GM23338 (cell line): ENCODE data around the gene LRR1. TPM values are rescaled to one million over a fixed set of nuclear protein-coding genes. Genes with fewer than 3 reads are reported as not detected.

Source experiments
- ATAC-seq: fragments of 200-7000 bp; cut with Tn5 transposase; 3 replicates; pipeline ENCODE4 v1.9.1; 2020
- DNase-seq: peaks from one replicate; pipeline ENCODE4 v3.0.0-alpha.2; 2015; ENCODE audit warnings: low spot score
- H2AFZ ChIP-seq: fragments of 200-600 bp; sonication (generic); 2 replicates; pipeline ENCODE4 v1.8.0; 2016; ENCODE audit warnings: antibody characterized with exemption, mild to moderate bottlenecking, moderate library complexity
- H3F3A ChIP-seq: fragments of 200-600 bp; sonication (generic); replicated peaks from 2 replicates; pipeline ENCODE4 v1.8.0; 2017; ENCODE audit warnings: antibody characterized with exemption, mixed run types, low read depth
- H3K27ac ChIP-seq: fragments of 200-600 bp; sonication (generic); 2 replicates; pipeline ENCODE4 v1.6.1; 2016; ENCODE audit warnings: low read depth
- H3K27me3 ChIP-seq: fragments of 200-600 bp; sonication (generic); 2 replicates; pipeline ENCODE4 v1.8.0; 2016; ENCODE audit warnings: mild to moderate bottlenecking, mixed run types, moderate library complexity; ENCODE audit not compliant: insufficient read depth
- H3K36me3 ChIP-seq: fragments of 200-600 bp; sonication (generic); 2 replicates; pipeline ENCODE4 v1.8.0; 2016; ENCODE audit warnings: mild to moderate bottlenecking; ENCODE audit not compliant: insufficient read depth
- H3K4me1 ChIP-seq: fragments of 200-600 bp; sonication (generic); 2 replicates; pipeline ENCODE4 v1.8.0; 2016; ENCODE audit warnings: mild to moderate bottlenecking, moderate library complexity; ENCODE audit not compliant: insufficient read depth
- H3K4me2 ChIP-seq: fragments of 200-600 bp; sonication (generic); 2 replicates; pipeline ENCODE4 v1.7.1; 2017; ENCODE audit warnings: mixed run types
- H3K4me3 ChIP-seq: fragments of 200-600 bp; sonication (generic); 2 replicates; pipeline ENCODE4 v1.6.1; 2016; ENCODE audit warnings: mixed run types
- H3K79me2 ChIP-seq: fragments of 200-600 bp; sonication (generic); replicated peaks from 2 replicates; pipeline ENCODE4 v1.8.0; 2017; ENCODE audit warnings: mild to moderate bottlenecking; ENCODE audit not compliant: insufficient read depth
- H3K9me2 ChIP-seq: fragments of 200-600 bp; sonication (generic); 2 replicates; pipeline ENCODE4 v1.8.0; 2017; ENCODE audit not compliant: insufficient read depth
- H4K20me1 ChIP-seq: fragments of 200-600 bp; sonication (generic); replicated peaks from 2 replicates; pipeline ENCODE4 v1.8.0; 2017; ENCODE audit warnings: mild to moderate bottlenecking; ENCODE audit not compliant: insufficient read depth
- H3K27ac Mint-ChIP-seq: 2 replicates; pipeline ENCODE4 v1.8.0; 2020; ENCODE audit warnings: inconsistent platforms, mild to moderate bottlenecking, moderate library complexity, mixed read lengths
- H3K27me3 Mint-ChIP-seq: 3 replicates; pipeline ENCODE4 v1.8.0; 2022; ENCODE audit warnings: low read depth, mild to moderate bottlenecking, moderate library complexity, mixed read lengths, inconsistent platforms; ENCODE audit not compliant: insufficient read depth, poor library complexity
- H3K36me3 Mint-ChIP-seq: 3 replicates; pipeline ENCODE4 v1.8.0; 2021; ENCODE audit warnings: low read depth, mild to moderate bottlenecking, inconsistent platforms, moderate library complexity, mixed read lengths
- H3K4me1 Mint-ChIP-seq: 3 replicates; pipeline ENCODE4 v1.8.0; 2020; ENCODE audit warnings: mild to moderate bottlenecking, inconsistent platforms, mixed read lengths
- H3K4me3 Mint-ChIP-seq: 3 replicates; pipeline ENCODE4 v1.8.0; 2021; ENCODE audit warnings: moderate library complexity, mild to moderate bottlenecking, inconsistent platforms, mixed read lengths
- H3K9me3 Mint-ChIP-seq: 3 replicates; pipeline ENCODE4 v1.8.0; 2020; ENCODE audit warnings: moderate library complexity, mild to moderate bottlenecking, inconsistent platforms, mixed read lengths
- CTCF ChIP-seq, 2 experiments: fragments of 200-600 bp in 1 of 2; sonication (generic) in 1 of 2; conservative IDR thresholded peaks; 2 replicates each; pipeline versions ENCODE4 v1.5.1 to v1.6.1; 2016 to 2017; ENCODE audit warnings: antibody characterized with exemption in 2 of 2, low read depth in 2 of 2, mild to moderate bottlenecking in 2 of 2, moderate library complexity in 1 of 2
- ETS1 ChIP-seq: IDR thresholded peaks from 2 replicates; pipeline ENCODE4 v1.6.1; 2016; ENCODE audit warnings: antibody characterized with exemption
- EZH2 ChIP-seq: fragments of 200-600 bp; sonication (generic); IDR thresholded peaks from one replicate; pipeline ENCODE4 v1.8.0; 2017; ENCODE audit warnings: antibody characterized with exemption, mild to moderate bottlenecking, low read depth; ENCODE audit not compliant: unreplicated experiment
- EZH2phosphoT487 ChIP-seq: fragments of 200-600 bp; sonication (generic); IDR thresholded peaks from one replicate; pipeline ENCODE4 v1.8.1; 2018; ENCODE audit warnings: antibody characterized with exemption; ENCODE audit not compliant: unreplicated experiment
- POLR2AphosphoS5 ChIP-seq: IDR thresholded peaks from 2 replicates; pipeline ENCODE4 v1.6.1; 2016; ENCODE audit warnings: antibody characterized with exemption, low read depth
- REST ChIP-seq: IDR thresholded peaks from one replicate; pipeline ENCODE4 v1.6.1; 2018; ENCODE audit warnings: antibody characterized with exemption; ENCODE audit not compliant: unreplicated experiment
- STAT1 ChIP-seq: IDR thresholded peaks from one replicate; pipeline ENCODE4 v1.6.1; 2016; ENCODE audit warnings: antibody characterized with exemption; ENCODE audit not compliant: unreplicated experiment
- ZNF114 ChIP-seq: fragments of 250-450 bp; sonication (Bioruptor Pico); IDR thresholded peaks from 2 replicates; pipeline ENCODE4 v1.5.0; 2020; ENCODE audit warnings: mild to moderate bottlenecking, moderate library complexity
- ZNF331 ChIP-seq: fragments of 250-450 bp; sonication (Bioruptor Pico); IDR thresholded peaks from 2 replicates; pipeline ENCODE4 v1.5.0; 2020; ENCODE audit warnings: low read depth, mild to moderate bottlenecking, moderate library complexity
- ZNF462 ChIP-seq: fragments of 250-450 bp; sonication (Bioruptor Pico); IDR thresholded peaks from 2 replicates; pipeline ENCODE4 v1.5.0; 2020; ENCODE audit warnings: mild to moderate bottlenecking, moderate library complexity
- polyA plus RNA-seq: library from polyadenylated mRNA; unstranded; fragments of >200 nt; fragmentation: Nextera tagmentation; extraction: Ambion mirVana; gene quantifications from 2 replicates; pipeline ENCODE4 v1.2.1, GENCODE V29; 2016
- total RNA-seq: library from RNA; depleted of rRNA; stranded (reverse); fragments of >200 nt; shearing (Covaris generic); gene quantifications from 2 replicates; pipeline ENCODE4 v1.2.3, GENCODE V29; 2014

LRR1 gene
- total and polyA plus RNA-seq, 2 experiments from 2014 or later, result 31.8 to 41.9 TPM

DNA sequence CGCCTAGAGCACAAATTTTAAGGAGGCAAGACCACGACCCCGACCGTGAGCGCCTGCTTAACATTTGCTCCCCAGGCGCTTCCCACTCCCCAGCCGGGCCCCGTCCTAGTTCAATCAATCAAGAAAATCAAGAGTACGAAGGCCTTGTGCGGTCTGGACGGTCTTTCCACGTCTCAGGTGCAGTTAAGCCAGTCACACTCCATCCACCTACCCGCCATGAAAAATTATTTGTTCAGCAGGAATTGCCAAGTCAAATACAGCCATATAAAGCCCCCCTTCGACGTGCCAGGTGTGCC is 603 bp upstream of the LRR1 start (continued):
- TF ChIP-seq EZH2 (no peak), ZNF114 (CRISPR knock-in tag) (no peak), EZH2phosphoT487 (no peak), ZNF331 (no peak), REST (no peak), STAT1 (no peak)

- peaks cover 48% of the 10 kb centered on the region for H3K36me3 Mint-ChIP-seq
- Histone ChIP-seq H3F3A (no peaks in the 10 kb centered on the region), H3K79me2 (peaks cover 7% of the 10 kb centered on the region; the same call in 1 of the 2 replicates), H4K20me1 (peaks cover 10% of the 10 kb centered on the region; the same call in 1 of the 2 replicates), H3K36me3 (peaks cover 12% of the 10 kb centered on the region), H3K9me2 (no peaks in the 10 kb centered on the region), H2AFZ (no peak overlapping the region), H3K27ac (no peak overlapping the region), H3K27me3 (no peaks in the 10 kb centered on the region), H3K4me2 (no peak overlapping the region), H3K4me1 (no peaks in the 10 kb centered on the region), H3K4me3 (no peak overlapping the region)
- no peak for ATAC-seq
- no peaks in the 10 kb centered on the region for H3K9me3 Mint-ChIP-seq
- peaks cover 2% of the 10 kb centered on the region; the same call in 2 of the 3 replicates for H3K4me1 Mint-ChIP-seq
- no peak for DNase-seq
- H3K27ac Mint-ChIP-seq, result no peak overlapping the region
- no peaks in the 10 kb centered on the region for H3K27me3 Mint-ChIP-seq
- no peak overlapping the region for H3K4me3 Mint-ChIP-seq
- TF ChIP-seq POLR2AphosphoS5 (no peak), ETS1 (no peak), STAT1 (no peak), CTCF (conservative IDR thresholded peaks at IDR 0.05; ENCODE audit: low read depth in 2 of 2) (no peak), EZH2phosphoT487 (no peak), ZNF462 (CRISPR knock-in tag) (no peak), ZNF331 (no peak), EZH2 (no peak)
Observed at GRCh38 chr14:49607583-49607982, 8.8 kb downstream of the LRR1 start.
